Upper lobe of left lung (tissue), 4 donors: ENCODE data around the gene SDK1.

Experiments
- CTCF ChIP-seq, 6 experiments: fragments of 450-650 bp in 4 of 6; fragments of 200-600 bp in 2 of 6; sonication (generic) in 2 of 6; IDR thresholded peaks; one replicate each; pipeline ENCODE4 v1.5.1; 2016 to 2019; ENCODE audit warnings: antibody characterized with exemption in 6 of 6
- EP300 ChIP-seq, 4 donors: sonication (generic); formaldehyde crosslinking; IDR thresholded peaks; one replicate each; pipeline ENCODE4 v1.5.1; 2017; ENCODE audit warnings: antibody characterized with exemption in 4 of 4, control low read depth in 2 of 4

- no peak for TF ChIP-seq CTCF (IDR thresholded peaks at IDR 0.05)
- no peak for TF ChIP-seq EP300 (IDR thresholded peaks at IDR 0.05)
Measured at GRCh38 chr7:4163565-4164203, 862.6 kb downstream of the SDK1 start.
